HG03066 (cell line): ENCODE data around the gene ANKDD1A.

Experiments
- ATAC-seq: cut with Tn5 transposase; IDR thresholded peaks from one replicate; pipeline ENCODE4 v1.9.1; 2021; ENCODE audit warnings: low read depth; ENCODE audit not compliant: unreplicated experiment

ANKDD1A gene

DNA sequence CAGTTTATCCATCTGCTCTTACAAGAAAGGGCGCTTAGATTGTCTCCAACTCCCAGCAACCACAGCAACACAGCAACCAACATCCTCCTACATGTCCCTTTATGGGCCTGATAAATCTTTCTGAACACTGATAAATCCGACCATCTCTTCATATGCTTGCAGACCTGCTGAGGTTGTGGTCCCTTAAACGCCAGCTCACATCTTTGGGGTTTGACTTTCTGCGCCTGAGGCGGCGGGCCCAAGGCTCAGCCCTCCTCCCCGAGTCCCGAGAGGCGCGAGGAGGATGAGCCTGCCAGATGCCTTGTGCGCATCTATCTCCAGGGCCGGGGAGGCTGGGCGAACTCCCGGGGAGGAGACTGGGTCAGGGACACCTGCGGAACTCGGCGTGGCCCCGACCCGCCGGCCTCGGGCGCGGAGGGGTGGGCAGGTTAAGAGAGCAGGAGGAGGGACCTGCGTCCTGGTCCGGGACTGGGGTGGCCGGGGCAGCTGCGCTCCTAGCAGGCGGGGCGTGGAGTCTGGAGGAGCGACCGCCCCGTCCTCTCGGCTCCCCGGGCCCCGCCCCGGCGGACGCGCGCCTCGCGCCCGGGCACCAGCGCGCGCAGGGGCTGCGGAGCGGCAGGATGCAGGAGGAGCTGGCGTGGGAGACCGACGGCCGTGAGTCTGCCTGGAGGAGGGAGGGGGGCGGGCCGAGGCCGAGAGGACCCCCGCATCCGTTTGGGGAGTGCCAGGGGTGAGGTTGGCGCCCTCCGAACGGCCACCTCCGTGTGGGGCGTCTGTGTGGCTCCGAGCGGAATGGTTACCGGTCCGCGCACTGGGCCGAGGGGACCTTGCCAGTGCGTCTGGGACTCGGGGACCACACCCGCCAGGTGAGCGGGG is at the start of gene ANKDD1A:
TSS of gene ANKDD1A (plus strand) at position 592 of the 876 bp plus-strand sequence. CDS start at position 621, 29 bp downstream.
- peak; percentile 72 for ATAC-seq

DNA sequence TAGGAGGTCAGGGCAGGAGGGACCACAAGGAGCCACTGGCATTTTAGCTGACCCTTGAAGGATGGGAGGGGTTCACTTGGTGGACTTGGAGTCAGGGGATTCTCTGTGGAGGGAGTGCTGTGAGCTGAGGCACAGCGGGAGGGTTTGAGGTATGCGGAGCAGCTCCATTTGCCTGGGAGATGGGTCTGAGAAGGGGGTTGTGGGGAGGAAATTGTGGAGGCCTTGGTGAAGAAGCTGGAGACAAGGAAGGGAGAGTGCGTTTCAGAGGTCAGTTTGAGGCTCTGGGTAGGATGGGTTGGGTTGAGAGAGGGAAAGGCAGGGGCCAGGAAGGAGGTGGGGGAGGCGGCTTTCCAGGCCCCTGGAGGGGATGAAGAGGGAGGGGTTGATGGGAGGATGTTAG is 49.7 kb upstream of the ANKDD1A start:
- no peak for ATAC-seq

DNA sequence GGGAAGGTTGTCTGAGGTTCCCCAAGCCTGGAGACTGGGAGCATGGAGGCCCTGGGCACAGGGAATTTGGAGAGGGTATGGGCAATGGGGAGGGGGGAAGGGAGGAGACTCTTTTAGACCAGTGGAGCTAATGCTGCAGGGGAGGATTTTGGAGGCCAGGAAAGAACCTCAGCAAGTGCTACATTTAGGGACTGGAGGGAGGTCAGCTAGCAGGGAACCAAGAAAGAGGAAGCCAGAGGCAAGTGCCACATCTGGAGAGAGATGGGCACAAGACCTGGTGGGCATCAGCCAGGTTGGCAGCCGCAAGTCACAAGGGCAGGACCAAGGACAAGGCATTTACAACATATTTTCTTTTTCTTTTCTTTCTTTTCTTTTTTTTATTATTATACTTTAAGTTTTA is 49.3 kb upstream of the ANKDD1A start:
- no peak for ATAC-seq

DNA sequence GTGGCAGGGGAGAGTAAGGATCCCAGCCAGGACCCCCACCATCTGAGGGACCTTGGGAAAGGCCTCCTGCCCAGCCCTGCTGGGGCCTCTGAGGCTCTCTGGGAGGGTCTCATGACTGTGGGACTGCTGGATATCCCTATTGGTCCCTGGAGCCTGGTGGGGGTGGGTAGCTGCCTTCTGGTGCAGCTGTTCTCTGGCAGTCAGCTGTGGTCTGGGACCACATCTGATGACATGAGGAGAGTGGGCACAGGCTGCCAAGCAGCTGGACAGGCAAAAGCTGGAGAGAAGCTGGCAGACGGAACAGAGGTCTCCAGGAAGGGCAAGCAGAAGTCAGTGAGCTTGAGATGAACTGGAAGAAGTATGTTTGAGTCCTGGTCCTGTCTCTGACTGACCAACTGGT is 47.6 kb upstream of the ANKDD1A start:
- no peak for ATAC-seq

GRCh38 chr15:64865126-64865997 is 46.3 kb upstream of the ANKDD1A start:
- no peak for ATAC-seq

DNA sequence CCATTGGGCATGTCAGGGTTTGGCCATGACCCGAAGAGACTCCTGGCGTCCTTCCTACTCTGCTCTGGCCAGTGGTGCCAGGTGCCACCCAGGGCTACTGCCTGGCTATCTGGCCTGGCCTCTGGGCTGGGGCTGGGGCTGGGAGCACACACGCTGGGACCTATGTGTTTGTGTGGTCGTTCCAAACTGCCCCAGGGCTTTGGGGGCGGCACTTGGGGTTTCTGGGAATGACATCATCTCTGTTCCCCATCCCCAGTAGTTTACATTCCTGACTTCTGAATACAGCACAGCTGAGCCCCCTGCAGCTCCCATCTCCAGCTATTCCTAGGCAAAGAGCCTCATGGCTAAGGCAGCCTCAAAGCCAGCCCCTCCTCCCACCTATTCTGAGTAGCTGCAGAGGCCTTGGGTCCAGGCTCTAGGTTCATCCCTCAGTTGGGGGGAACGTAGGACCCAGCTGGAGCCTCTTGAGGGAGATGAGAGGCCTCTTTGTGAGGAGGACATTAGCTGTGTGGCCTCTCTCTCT is 45.6 kb upstream of the ANKDD1A start:
- ATAC-seq: no peak

- no peak for ATAC-seq
Observed at GRCh38 chr15:64869501-64869900, 42.2 kb upstream of the ANKDD1A start.

- ATAC-seq: no peak
Observed at GRCh38 chr15:64870353-64870752, 41.3 kb upstream of the ANKDD1A start.

- ATAC-seq: no peak
Observed at GRCh38 chr15:64875641-64876223, 36.0 kb upstream of the ANKDD1A start.

DNA sequence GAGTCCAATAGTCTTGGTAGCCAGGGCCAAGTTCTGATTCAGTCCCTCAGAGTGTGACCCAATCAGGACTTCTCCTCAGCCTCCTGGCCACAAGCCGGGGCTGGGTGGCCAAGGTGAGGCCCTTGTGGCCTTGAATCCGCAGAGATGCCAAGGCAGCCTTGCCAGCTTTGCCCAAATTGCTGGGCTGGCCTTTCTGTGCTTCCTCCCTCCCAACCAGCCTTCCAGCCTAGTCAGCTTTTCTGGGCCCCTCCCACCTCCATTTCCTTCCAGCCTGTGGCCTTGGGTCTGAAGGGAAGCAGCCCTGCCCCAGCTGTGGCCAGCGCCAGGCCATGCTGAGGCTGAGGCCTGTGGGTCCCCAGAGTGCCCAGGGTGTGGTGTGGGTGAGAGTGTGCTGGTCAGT is 34.3 kb upstream of the ANKDD1A start:
- no peak for ATAC-seq

GRCh38 chr15:64878705-64879104 is 33.0 kb upstream of the ANKDD1A start:
- no peak for ATAC-seq

- peak; percentile 60 for ATAC-seq
Observed at GRCh38 chr15:64883100-64883581, 28.6 kb upstream of the ANKDD1A start.

DNA sequence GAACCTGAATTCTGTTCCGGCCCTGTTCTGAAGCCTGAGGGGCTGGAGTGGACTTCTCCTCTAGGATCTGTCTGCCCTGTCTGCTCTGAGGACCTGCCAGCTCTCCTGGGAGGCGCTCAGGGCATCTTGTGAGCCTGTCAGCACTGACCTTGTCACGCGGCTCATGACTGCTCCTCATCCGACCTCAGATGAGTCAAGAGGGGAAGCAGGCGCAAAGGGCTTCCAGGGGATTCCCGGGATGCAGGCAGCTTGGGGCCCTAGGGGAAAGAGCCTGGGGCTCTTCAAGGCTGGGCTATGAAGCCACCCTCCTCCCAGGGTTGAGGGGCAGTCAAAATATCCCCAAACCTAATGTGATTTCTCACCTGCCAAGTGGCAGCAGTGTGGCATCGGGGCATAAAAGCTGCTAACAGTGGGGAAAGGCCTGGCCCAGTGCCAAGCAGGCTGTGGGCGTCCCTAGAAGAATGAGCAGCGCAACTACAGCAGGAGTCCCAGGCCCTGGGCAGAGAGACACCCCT is 27.6 kb upstream of the ANKDD1A start:
- no peak for ATAC-seq

DNA sequence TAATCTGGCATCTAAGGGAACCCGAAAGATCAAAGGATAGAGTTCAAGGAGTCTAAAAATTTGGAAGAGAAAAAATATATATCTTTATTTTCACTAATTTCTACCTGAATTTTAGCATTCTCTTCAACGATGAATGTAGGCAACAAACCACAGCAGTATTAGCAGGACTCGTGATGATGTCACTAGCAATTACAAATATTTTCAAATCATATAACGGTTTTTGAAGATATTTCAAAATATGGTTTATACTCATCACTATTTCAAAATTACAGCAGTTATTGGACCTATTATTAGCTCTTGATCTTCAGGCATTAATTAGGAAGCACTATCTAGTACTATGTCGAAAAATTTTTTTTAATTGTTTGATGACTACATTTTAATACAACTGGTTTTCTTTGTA is 27.0 kb upstream of the ANKDD1A start:
- ATAC-seq: no peak

DNA sequence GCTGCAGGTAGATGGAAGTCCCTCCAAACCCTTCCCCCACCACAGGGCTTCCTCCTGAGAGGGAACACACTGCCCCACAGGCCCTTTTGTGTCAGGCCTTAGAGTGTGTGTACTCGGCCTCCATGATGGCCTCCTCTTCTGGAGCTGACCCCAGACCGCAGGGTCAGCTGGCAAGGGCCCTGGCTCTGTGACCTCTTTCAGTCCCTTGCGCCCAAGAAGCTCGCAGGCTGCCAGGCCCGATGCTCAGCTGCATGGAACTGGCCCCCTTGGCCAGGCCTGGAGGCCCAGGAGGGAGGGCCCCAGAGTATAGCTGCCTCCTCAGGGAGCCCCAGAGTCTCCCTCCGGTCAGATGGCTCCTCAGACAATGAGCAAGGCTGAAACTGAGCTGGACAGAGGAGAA is 23.4 kb upstream of the ANKDD1A start:
- ATAC-seq: no peak

- no peak for ATAC-seq
Observed at GRCh38 chr15:64891561-64891960, 20.1 kb upstream of the ANKDD1A start.

DNA sequence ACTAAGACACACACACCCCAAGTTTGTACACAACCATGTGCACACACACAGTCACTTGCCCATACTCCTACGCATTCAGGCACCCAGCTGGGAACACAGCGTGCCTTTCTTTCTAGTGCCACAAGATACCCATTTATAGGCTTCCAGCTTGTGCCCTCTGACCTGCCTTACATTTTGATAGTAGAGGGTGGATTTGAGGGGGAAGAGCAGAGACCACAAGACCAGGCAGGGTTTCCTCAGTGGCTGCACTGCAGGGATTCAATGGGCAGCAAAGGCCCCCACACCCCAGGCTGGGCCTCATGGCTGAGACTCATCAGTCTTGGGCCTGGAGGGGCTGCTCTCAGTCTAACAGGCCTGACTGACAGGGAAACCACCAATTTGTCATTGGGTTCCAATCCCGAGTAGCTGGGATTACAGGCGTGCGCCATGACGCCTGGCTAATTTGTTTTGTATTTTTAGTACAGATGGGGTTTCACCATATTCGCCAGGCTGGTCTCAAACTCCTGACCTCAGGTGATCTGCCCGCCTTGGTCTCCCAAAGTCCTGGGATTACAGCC is 18.8 kb upstream of the ANKDD1A start:
- no peak for ATAC-seq

DNA sequence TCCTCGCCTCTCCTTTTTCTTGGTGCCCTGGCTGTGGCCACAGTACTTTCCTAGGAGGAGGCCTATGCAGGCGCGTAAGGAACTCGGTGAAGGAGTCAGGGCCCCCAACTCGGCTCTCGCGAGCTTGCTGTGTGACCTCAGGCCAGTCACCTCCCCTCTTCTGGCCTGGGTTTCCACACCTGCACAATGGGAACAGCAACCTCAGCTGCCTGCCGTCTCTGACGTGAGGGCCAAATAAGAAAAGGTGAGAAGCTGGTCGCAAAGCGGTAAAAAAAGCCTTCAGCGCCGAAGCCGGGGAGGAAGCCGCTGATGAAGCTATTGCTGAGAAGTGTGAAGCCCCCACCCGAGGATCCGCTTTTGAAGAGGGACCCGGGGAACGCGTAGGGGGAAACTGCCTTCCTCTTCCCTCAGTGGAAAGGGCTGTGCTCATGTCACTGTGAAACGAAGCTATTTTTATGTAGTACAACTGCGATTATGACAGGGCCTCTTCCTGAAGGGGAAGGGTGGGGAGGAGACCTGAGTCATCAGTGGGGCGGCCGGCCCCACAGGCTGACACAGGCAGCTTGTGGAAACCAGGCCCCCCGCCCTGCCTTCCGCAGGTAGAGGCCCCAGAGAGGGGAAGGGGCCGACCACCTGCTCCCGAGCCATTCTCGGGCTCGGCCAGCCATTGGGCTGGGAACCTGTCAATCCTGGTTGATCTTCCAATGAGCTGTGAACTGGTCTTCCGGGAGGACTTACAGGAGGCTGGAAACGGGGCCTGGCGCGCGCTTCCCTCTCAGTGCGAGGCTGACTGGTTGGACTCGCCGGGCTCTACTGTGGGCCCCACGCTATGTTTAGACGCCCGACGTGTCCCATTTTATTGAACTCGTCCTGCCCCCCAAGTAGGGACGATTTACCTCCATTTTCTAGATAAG is 18.0 kb upstream of the ANKDD1A start:
- peak; percentile 50 for ATAC-seq

- no peak for ATAC-seq
Observed at GRCh38 chr15:64894395-64895056, 17.2 kb upstream of the ANKDD1A start.
